Colonic mucosa (tissue), 4 donors: ENCODE results near the gene MACROD2. TPM values are rescaled to one million over a fixed set of nuclear protein-coding genes. Genes with fewer than 3 reads are reported as not detected.

Source experiments
- DNase-seq: peaks from one replicate; pipeline ENCODE4 v3.0.0-alpha.2; 2020
- H3K27ac ChIP-seq: fragments of 200-600 bp; one replicate; pipeline ENCODE4 v1.8.0; 2021
- H3K27me3 ChIP-seq: fragments of 200-600 bp; one replicate; pipeline ENCODE4 v1.8.0; 2021
- H3K36me3 ChIP-seq: fragments of 200-600 bp; one replicate; pipeline ENCODE4 v1.8.0; 2021
- H3K4me1 ChIP-seq: fragments of 200-600 bp; one replicate; pipeline ENCODE4 v1.8.0; 2021; ENCODE audit warnings: mild to moderate bottlenecking
- H3K4me3 ChIP-seq: fragments of 200-600 bp; one replicate; pipeline ENCODE4 v1.8.0; 2021
- H3K9ac ChIP-seq, 2 donors: one replicate each; pipeline ENCODE4 v1.7.0; 2013; ENCODE audit warnings: control low read depth in 2 of 2, low read depth in 2 of 2, low read length in 2 of 2
- H3K9me3 ChIP-seq: fragments of 200-600 bp; one replicate; pipeline ENCODE4 v1.8.0; 2021
- intact Hi-C: fragments of 100-400 bp; cut with DNase I; formaldehyde crosslinking; loops from one replicate; pipeline ENCODE4 v1.14.1; 2022
- total RNA-seq, 2 donors: library from RNA; stranded (reverse); fragmentation: NEBNext Ultra II Directional in 1 of 2; extraction: Animal tissue kit (Norgen Biotek cat#: 25700) in 1 of 2; gene quantifications; one replicate each; pipeline ENCODE4 v1.2.1, GENCODE V29; 2021
- TF ChIP-seq, protein P1 (sequence below): fragments of 200-600 bp; IDR thresholded peaks from one replicate; pipeline ENCODE4 v1.8.0; 2022; ENCODE audit warnings: antibody characterized with exemption, mild to moderate bottlenecking
- donor health status: healthy.
- donor health status: DM: no; HTN: no; CAD: no.
- donor health status: DM: no; HTN: no; CAD: no.

MACROD2 gene
- total RNA-seq, 2 donors from 2014 or later, result 3.2 to 3.3 TPM

DNA sequence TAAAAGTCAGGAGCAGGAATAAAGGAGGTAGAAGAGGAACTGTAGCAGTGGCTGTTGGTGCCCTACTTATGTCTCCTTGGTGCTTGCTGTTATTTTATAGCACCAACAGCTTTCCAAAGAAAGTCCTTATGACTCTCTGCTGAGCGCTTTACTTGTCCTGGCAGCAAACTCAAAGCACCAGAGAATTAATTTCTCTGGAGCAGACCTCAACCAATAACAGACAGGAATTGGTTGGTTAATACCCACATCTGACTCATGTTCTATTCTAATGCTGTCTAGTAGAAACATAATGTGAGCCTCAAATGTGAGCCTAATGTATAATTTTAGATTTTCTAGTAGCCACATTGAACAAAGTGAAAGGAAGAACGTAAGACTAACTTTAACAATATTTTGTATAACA lies 1892.1 kb downstream of the MACROD2 start:
- no peak for DNase-seq
- H3K4me1 ChIP-seq, result no peaks in the 10 kb centered on the region
- H3K27ac ChIP-seq, result no peak overlapping the region
- H3K9me3 ChIP-seq, result no peaks in the 10 kb centered on the region
- H3K4me3 ChIP-seq, result no peak overlapping the region
- no peaks in the 10 kb centered on the region for H3K27me3 ChIP-seq
- H3K9ac ChIP-seq, result no peak overlapping the region
- TF ChIP-seq, protein P1, sequence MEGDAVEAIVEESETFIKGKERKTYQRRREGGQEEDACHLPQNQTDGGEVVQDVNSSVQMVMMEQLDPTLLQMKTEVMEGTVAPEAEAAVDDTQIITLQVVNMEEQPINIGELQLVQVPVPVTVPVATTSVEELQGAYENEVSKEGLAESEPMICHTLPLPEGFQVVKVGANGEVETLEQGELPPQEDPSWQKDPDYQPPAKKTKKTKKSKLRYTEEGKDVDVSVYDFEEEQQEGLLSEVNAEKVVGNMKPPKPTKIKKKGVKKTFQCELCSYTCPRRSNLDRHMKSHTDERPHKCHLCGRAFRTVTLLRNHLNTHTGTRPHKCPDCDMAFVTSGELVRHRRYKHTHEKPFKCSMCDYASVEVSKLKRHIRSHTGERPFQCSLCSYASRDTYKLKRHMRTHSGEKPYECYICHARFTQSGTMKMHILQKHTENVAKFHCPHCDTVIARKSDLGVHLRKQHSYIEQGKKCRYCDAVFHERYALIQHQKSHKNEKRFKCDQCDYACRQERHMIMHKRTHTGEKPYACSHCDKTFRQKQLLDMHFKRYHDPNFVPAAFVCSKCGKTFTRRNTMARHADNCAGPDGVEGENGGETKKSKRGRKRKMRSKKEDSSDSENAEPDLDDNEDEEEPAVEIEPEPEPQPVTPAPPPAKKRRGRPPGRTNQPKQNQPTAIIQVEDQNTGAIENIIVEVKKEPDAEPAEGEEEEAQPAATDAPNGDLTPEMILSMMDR, result no peak
- intact Hi-C loops, result no loop called here
- no peaks in the 10 kb centered on the region for H3K36me3 ChIP-seq

DNA sequence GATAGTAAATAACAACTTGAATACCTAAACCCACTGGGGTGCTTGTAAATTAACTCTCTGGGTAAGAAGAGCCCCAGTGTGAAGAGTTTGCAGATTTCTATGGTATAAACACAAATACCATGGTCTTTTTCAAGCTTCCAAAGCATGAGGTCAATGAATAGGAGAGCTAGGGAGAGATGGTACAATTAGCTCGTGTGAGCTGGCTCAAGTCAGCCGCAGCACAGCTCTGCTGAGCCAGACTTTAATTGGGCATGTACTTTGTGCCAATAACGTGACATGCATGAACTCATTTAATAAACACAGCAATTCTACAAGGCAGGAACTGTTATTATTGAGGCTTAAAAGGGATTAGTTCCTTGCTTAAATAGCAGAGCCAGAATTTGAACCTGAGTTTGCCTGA lies 1893.7 kb downstream of the MACROD2 start:
- TF ChIP-seq, protein P1, result no peak
- no peak overlapping the region for H3K27ac ChIP-seq
- intact Hi-C loops, result no loop called here
- no peak for DNase-seq
- no peaks in the 10 kb centered on the region for H3K9me3 ChIP-seq
- H3K27me3 ChIP-seq, result no peaks in the 10 kb centered on the region
- H3K36me3 ChIP-seq, result no peaks in the 10 kb centered on the region
- no peaks in the 10 kb centered on the region for H3K4me1 ChIP-seq
- H3K9ac ChIP-seq, result no peak overlapping the region
- H3K4me3 ChIP-seq, result no peak overlapping the region

DNA sequence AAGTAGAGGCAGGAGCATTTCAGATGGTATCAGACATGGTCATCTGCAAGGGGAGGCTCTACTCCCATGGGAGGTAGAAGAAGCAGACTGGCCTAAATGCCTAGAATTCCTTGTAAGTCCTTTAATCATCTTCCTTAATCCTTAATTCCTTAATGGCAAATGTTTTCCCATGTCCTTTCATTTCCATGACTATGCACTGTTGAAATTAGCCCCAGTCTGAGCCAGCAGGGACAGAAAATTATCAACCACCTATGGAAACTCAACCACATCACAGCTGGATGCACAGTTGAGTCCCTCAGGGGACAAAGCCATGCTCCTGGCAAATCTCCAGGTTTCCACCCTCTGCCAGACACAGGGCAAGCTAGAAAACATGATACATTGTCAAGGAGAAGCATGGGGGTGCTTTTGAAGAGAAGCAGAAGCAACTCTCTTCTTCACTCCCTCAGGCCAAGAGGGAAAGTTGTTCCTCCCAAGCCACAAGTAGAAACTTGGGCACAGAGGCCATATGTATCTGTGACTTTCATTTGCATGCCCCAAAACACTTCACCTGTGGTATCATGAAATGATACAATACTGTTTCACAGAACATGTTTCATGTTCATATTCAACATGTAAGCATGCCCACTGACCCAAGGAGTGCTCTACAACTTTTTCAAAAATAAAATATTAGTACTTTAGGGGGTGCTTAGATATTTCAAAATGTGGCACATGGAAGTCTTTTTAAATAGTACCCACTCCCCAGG lies 1894.4 kb downstream of the MACROD2 start:
- TF ChIP-seq, protein P1, result no peak

DNA sequence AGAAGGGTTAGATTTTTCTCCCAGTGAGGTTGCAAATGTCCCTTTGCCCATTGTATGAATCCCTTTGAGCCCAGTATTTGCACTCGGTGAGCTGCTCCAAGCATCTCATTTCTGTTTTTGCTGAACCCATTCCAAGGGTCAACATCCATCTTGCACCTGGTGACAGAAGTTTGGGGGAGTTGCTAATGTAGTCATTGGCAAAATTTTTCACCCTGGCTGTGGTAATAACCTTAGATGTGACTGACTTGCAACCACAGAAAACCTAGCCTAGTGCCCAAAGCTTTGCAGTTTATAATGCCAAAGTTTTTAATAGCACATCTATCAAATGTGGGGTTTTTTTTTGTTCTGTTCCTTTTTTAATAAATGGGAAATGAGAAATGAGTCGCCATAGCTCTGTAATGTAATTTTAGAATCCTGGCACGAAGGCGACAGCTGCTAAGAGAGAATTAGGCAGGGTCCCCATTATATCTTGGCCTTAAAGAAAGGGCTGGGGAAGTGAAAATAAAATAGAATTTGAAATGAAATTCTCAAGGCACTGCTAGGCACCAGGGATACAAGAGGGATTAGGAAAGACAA lies 1895.2 kb downstream of the MACROD2 start:
- no peaks in the 10 kb centered on the region for H3K4me1 ChIP-seq
- DNase-seq, result no peak
- H3K36me3 ChIP-seq, result no peaks in the 10 kb centered on the region
- no peaks in the 10 kb centered on the region for H3K27me3 ChIP-seq
- intact Hi-C loops, result no loop called here
- no peaks in the 10 kb centered on the region for H3K9me3 ChIP-seq
- no peak overlapping the region for H3K4me3 ChIP-seq
- no peak overlapping the region for H3K27ac ChIP-seq
- H3K9ac ChIP-seq, result no peak overlapping the region
- TF ChIP-seq, protein P1, result no peak

More for the DNA sequence above, 1894.4 kb downstream of the MACROD2 start:
- Histone ChIP-seq H3K27me3 (no peaks in the 10 kb centered on the region), H3K9me3 (no peaks in the 10 kb centered on the region), H3K9ac (no peak overlapping the region), H3K27ac (no peak overlapping the region), H3K36me3 (no peaks in the 10 kb centered on the region), H3K4me3 (no peak overlapping the region), H3K4me1 (no peaks in the 10 kb centered on the region)
- intact Hi-C loops, result no loop called here
- DNase-seq, result no peak

DNA sequence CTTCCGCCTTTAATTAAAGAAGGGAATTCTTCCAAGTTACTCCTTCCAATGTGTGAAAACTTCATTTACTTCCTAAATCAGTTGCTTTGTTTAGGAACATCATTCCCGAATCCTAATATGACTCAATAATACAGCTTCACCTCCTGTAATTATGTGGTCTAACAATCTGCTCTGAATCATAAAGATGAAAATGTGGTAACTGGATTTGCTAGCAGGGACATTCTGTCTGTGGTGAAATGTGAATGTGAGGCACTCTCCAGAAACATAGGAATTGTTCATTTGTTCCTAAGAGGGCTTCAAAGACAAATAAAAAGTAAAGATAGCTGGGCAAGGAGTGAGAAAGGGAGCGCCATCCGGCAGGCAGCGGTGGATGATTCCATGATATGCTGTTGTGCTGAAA lies 1899.8 kb downstream of the MACROD2 start:
- TF ChIP-seq, protein P1, result no peak
- H3K9me3 ChIP-seq, result no peaks in the 10 kb centered on the region
- no peak overlapping the region for H3K27ac ChIP-seq
- no peak overlapping the region for H3K4me3 ChIP-seq
- H3K36me3 ChIP-seq, result no peaks in the 10 kb centered on the region
- H3K9ac ChIP-seq, result no peak overlapping the region
- intact Hi-C loops, result no loop called here
- no peaks in the 10 kb centered on the region for H3K27me3 ChIP-seq
- H3K4me1 ChIP-seq, result no peaks in the 10 kb centered on the region
- no peak for DNase-seq
